GM10847 (cell line): ENCODE data around the gene PPP2CA.

Experiments
- POLR2A ChIP-seq: IDR thresholded peaks from 2 replicates; pipeline ENCODE4 v1.6.1; 2011; ENCODE audit not compliant: insufficient read length; ENCODE audit errors: extremely low read depth

The PPP2CA gene

GRCh38 chr5:134174841-134175839, 50.7 kb downstream of the PPP2CA start:
- TF ChIP-seq POLR2A = no peak

GRCh38 chr5:134171972-134172371, 53.9 kb downstream of the PPP2CA start:
- TF ChIP-seq POLR2A = no peak

GRCh38 chr5:134162592-134162991, 63.3 kb downstream of the PPP2CA start:
- TF ChIP-seq POLR2A = no peak

- TF ChIP-seq POLR2A = no peak
Observed at GRCh38 chr5:134161513-134162395, 64.1 kb downstream of the PPP2CA start.

- no peak for TF ChIP-seq POLR2A
Observed at GRCh38 chr5:134153657-134154056, 72.2 kb downstream of the PPP2CA start.

- no peak for TF ChIP-seq POLR2A
Observed at GRCh38 chr5:134153241-134153640, 72.6 kb downstream of the PPP2CA start.

- TF ChIP-seq POLR2A = no peak
Observed at GRCh38 chr5:134151723-134152122, 74.2 kb downstream of the PPP2CA start.

GRCh38 chr5:134149571-134150303, 76.1 kb downstream of the PPP2CA start:
- TF ChIP-seq POLR2A = no peak

GRCh38 chr5:134148986-134149539, 76.8 kb downstream of the PPP2CA start:
- TF ChIP-seq POLR2A = no peak

GRCh38 chr5:134148316-134148715, 77.6 kb downstream of the PPP2CA start:
- TF ChIP-seq POLR2A = no peak

GRCh38 chr5:134146651-134147518, 79.0 kb downstream of the PPP2CA start:
- no peak for TF ChIP-seq POLR2A

- no peak for TF ChIP-seq POLR2A
Observed at GRCh38 chr5:134145779-134146581, 79.9 kb downstream of the PPP2CA start.

GRCh38 chr5:134145041-134145757, 80.7 kb downstream of the PPP2CA start:
- no peak for TF ChIP-seq POLR2A
